Activated T-cell treated with anti-CD3 and anti-CD28 coated beads for 48 hours (primary cell): ENCODE results near the gene FAM241A.
"Not testable (repeated sequence)": the region's sequence is repeated elsewhere in the genome, so short reads cannot be mapped to it uniquely, and the experiment has no call there.

Experiments
- DNase-seq: peaks from one replicate; pipeline ENCODE4 v3.0.0-alpha.2; 2020; ENCODE audit warnings: low read depth

Gene FAM241A

GRCh38 chr4:112173593-112174558, 28.6 kb downstream of the FAM241A start:
- no peak for DNase-seq

GRCh38 chr4:112175840-112176239, 30.6 kb downstream of the FAM241A start:
- no peak for DNase-seq

- DNase-seq, result no peak
Measured at GRCh38 chr4:112176596-112176995, 31.3 kb downstream of the FAM241A start.

- not testable (repeated sequence) for DNase-seq
Measured at GRCh38 chr4:112178741-112179140, 33.5 kb downstream of the FAM241A start.

GRCh38 chr4:112181358-112182000, 36.2 kb downstream of the FAM241A start:
- DNase-seq, result no peak

GRCh38 chr4:112182604-112183003, 37.4 kb downstream of the FAM241A start:
- no peak for DNase-seq

- DNase-seq, result no peak
Measured at GRCh38 chr4:112183252-112183651, 38.0 kb downstream of the FAM241A start.

- no peak for DNase-seq
Measured at GRCh38 chr4:112184438-112184837, 39.2 kb downstream of the FAM241A start.

- no peak for DNase-seq
Measured at GRCh38 chr4:112185334-112185733, 40.1 kb downstream of the FAM241A start.

- DNase-seq, result no peak
Measured at GRCh38 chr4:112185740-112186670, 40.8 kb downstream of the FAM241A start.

GRCh38 chr4:112189754-112190153, 44.5 kb downstream of the FAM241A start:
- no peak for DNase-seq

- DNase-seq, result no peak
Measured at GRCh38 chr4:112190684-112191083, 45.4 kb downstream of the FAM241A start.

GRCh38 chr4:112196461-112196860, 51.2 kb downstream of the FAM241A start:
- no peak for DNase-seq

GRCh38 chr4:112199041-112199440, 53.8 kb downstream of the FAM241A start:
- no peak for DNase-seq

GRCh38 chr4:112201915-112202505, 56.8 kb downstream of the FAM241A start:
- DNase-seq, result no peak

- DNase-seq, result no peak
Measured at GRCh38 chr4:112203593-112203992, 58.3 kb downstream of the FAM241A start.

GRCh38 chr4:112206431-112206830, 61.2 kb downstream of the FAM241A start:
- no peak for DNase-seq

GRCh38 chr4:112208137-112209095, 63.2 kb downstream of the FAM241A start:
- DNase-seq, result not testable (repeated sequence)

GRCh38 chr4:112210777-112211176, 65.5 kb downstream of the FAM241A start:
- DNase-seq, result no peak

- no peak for DNase-seq
Measured at GRCh38 chr4:112213091-112213490, 67.8 kb downstream of the FAM241A start.

GRCh38 chr4:112213856-112214255, 68.6 kb downstream of the FAM241A start:
- DNase-seq, result no peak
